Endothelial cell of umbilical vein (primary cell): ENCODE measurements around the gene MCTP2. TPM values are rescaled to one million over a fixed set of nuclear protein-coding genes. Genes with fewer than 3 reads are reported as not detected.

Experiments used
- BruUV-seq: library from RNA; stranded (reverse); fragments of 400-500 nt; replicated peaks from 2 replicates; lab custom pipeline; 2021; lab: Mats Ljungman, UMichigan
- CTCF ChIA-PET: fragments of 300-600, 350-600 bp; sonication (Branson Sonifier 250); formaldehyde crosslinking; loops from one replicate; lab custom pipeline; 2021; ENCODE audit warnings: antibody characterized with exemption, inconsistent platforms; lab: Charles Lee
- POLR2A ChIA-PET: fragments of 300-600, 350-600 bp; sonication (Branson Sonifier 250); formaldehyde crosslinking; loops from one replicate; lab custom pipeline; 2021; ENCODE audit warnings: antibody characterized with exemption, inconsistent platforms; lab: Charles Lee
- DNase-seq: peaks from one replicate; pipeline ENCODE4 v3.0.0-alpha.2; 2011; ENCODE audit warnings: low read depth, low spot score
- FAIRE-seq: peaks from 2 replicates; lab custom pipeline; 2011; peaks lifted over from hg19 to GRCh38; lab: Jason Lieb, UNC
- H2AFZ ChIP-seq: 2 replicates; pipeline ENCODE4 v1.6.0; 2012; ENCODE audit warnings: low read depth, low read length, control low read depth, inconsistent platforms
- H3K27ac ChIP-seq: 2 replicates; pipeline ENCODE4 v1.5.1; 2011; ENCODE audit warnings: low read depth, mild to moderate bottlenecking, control low read depth, low read length, moderate library complexity; ENCODE audit not compliant: insufficient read depth
- H3K27me3 ChIP-seq, 2 experiments: 2 replicates each; pipeline versions ENCODE4 v1.6.0 to v1.6.1; 2011; ENCODE audit warnings: low read length in 2 of 2, mixed read lengths in 1 of 2; ENCODE audit not compliant: control insufficient read depth in 2 of 2, insufficient read depth in 2 of 2
- H3K36me3 ChIP-seq, 2 experiments: 2 replicates in 1 of 2; 3 replicates in 1 of 2; pipeline ENCODE4 v1.5.1; 2011; ENCODE audit warnings: low read length in 2 of 2, mild to moderate bottlenecking in 1 of 2, moderate library complexity in 1 of 2; ENCODE audit not compliant: control insufficient read depth in 2 of 2, insufficient read depth in 2 of 2; ENCODE audit errors: extremely low read depth in 1 of 2
- H3K4me1 ChIP-seq: 3 replicates; pipeline ENCODE4 v1.5.1; 2011; ENCODE audit warnings: mild to moderate bottlenecking, low read length; ENCODE audit not compliant: control insufficient read depth, insufficient read depth; ENCODE audit errors: extremely low read depth
- H3K4me2 ChIP-seq: 2 replicates; pipeline ENCODE4 v1.6.1; 2011; ENCODE audit warnings: low read length, control low read depth, mixed read lengths; ENCODE audit not compliant: insufficient read depth
- H3K4me3 ChIP-seq, 3 experiments: fragments of 200-600 bp in 1 of 3; sonication (generic), shearing (Covaris generic) in 1 of 3; replicated peaks in 1 of 3; 2 replicates each; pipeline ENCODE4 v1.5.1; 2011 to 2016; ENCODE audit warnings: control low read depth in 3 of 3, low read length in 3 of 3, mild to moderate bottlenecking in 2 of 3, inconsistent platforms in 1 of 3, low read depth in 1 of 3, moderate library complexity in 1 of 3; ENCODE audit not compliant: insufficient read depth in 1 of 3
- H3K79me2 ChIP-seq: 2 replicates; pipeline ENCODE4 v1.6.0; 2012; ENCODE audit warnings: low read length, inconsistent platforms; ENCODE audit not compliant: control insufficient read depth, insufficient read depth
- H3K9ac ChIP-seq: replicated peaks from 2 replicates; pipeline ENCODE3; 2011; ENCODE audit warnings: low read length, control low read depth; ENCODE audit not compliant: insufficient read depth; ENCODE audit errors: extremely low read depth
- H3K9me1 ChIP-seq: replicated peaks from 3 replicates; pipeline ENCODE4 v1.6.0; 2011; ENCODE audit warnings: mild to moderate bottlenecking, low read length; ENCODE audit not compliant: control insufficient read depth, insufficient read depth; ENCODE audit errors: extremely low read depth
- H3K9me3 ChIP-seq: replicated peaks from 2 replicates; pipeline ENCODE4 v1.5.1; 2012; ENCODE audit warnings: low read length, inconsistent platforms; ENCODE audit not compliant: control insufficient read depth, insufficient read depth
- H4K20me1 ChIP-seq: replicated peaks from 2 replicates; pipeline ENCODE3; 2011; ENCODE audit warnings: mild to moderate bottlenecking, low read length; ENCODE audit not compliant: control insufficient read depth, insufficient read depth; ENCODE audit errors: extremely low read depth
- FOS ChIP-seq: IDR thresholded peaks from 2 replicates; pipeline ENCODE4 v1.6.1; 2011; ENCODE audit warnings: mild to moderate bottlenecking, low read length, moderate library complexity, borderline replicate concordance; ENCODE audit not compliant: insufficient read depth
- JUN ChIP-seq: IDR thresholded peaks from 2 replicates; pipeline ENCODE4 v1.6.1; 2011; ENCODE audit warnings: borderline replicate concordance, low read depth; ENCODE audit not compliant: insufficient read length, insufficient read depth
- MYC ChIP-seq: IDR thresholded peaks from one replicate; pipeline ENCODE4 v1.6.1; 2011; ENCODE audit warnings: mild to moderate bottlenecking, low read depth, low read length
- POLR2A ChIP-seq: IDR thresholded peaks from 2 replicates; pipeline ENCODE4 v1.6.1; 2012; ENCODE audit warnings: low read depth, mild to moderate bottlenecking, control low read depth, low read length
- dilution Hi-C: fragments of 300-500 bp; cut with MboI; formaldehyde crosslinking; loops from one replicate; pipeline ENCODE4 v1.15.0; 2019; ENCODE audit warnings: low sequenced_read_pairs; ENCODE audit not compliant: extremely low pct_ligation_motif_present
- intact Hi-C: fragments of 100-400 bp; cut with micrococcal nuclease; formaldehyde crosslinking; loops from one replicate; pipeline ENCODE4 v1.10.0; 2022
- polyA plus RNA-seq, 4 experiments: library from polyadenylated mRNA; depleted of rRNA in 3 of 4; stranded (reverse) in 3 of 4; unstranded in 1 of 4; fragments of >200 nt; gene quantifications; 2 replicates each; pipeline versions ENCODE4 v1.2.1 to v1.2.3, GENCODE V29; 2011 to 2012; ENCODE audit warnings: missing spikeins in 1 of 4
- total RNA-seq: library from RNA; stranded (reverse); gene quantifications from 2 replicates; pipeline ENCODE4 v1.2.3, GENCODE V29; 2021
- TF ChIP-seq, protein P1 (sequence below): IDR thresholded peaks from 2 replicates; pipeline ENCODE4 v1.6.1; 2011; ENCODE audit not compliant: insufficient read depth, insufficient read length
- TF ChIP-seq, protein P2 (sequence below), 2 donors: IDR thresholded peaks; 1 replicate in 1 of 2; 2 replicates in 1 of 2; pipeline ENCODE4 v1.5.1; 2011; ENCODE audit warnings: low read length in 2 of 2, mild to moderate bottlenecking in 2 of 2, moderate library complexity in 2 of 2, control low read depth in 1 of 2, inconsistent platforms in 1 of 2, low read depth in 1 of 2; ENCODE audit not compliant: insufficient read depth in 1 of 2; ENCODE audit errors: extremely low read depth in 1 of 2

MCTP2 gene
- total and polyA plus RNA-seq, 2 donors (not counting 3 experiments of a cell fraction or from before 2014, with no cell fraction given), result 0.01 to 0.75 TPM

DNA sequence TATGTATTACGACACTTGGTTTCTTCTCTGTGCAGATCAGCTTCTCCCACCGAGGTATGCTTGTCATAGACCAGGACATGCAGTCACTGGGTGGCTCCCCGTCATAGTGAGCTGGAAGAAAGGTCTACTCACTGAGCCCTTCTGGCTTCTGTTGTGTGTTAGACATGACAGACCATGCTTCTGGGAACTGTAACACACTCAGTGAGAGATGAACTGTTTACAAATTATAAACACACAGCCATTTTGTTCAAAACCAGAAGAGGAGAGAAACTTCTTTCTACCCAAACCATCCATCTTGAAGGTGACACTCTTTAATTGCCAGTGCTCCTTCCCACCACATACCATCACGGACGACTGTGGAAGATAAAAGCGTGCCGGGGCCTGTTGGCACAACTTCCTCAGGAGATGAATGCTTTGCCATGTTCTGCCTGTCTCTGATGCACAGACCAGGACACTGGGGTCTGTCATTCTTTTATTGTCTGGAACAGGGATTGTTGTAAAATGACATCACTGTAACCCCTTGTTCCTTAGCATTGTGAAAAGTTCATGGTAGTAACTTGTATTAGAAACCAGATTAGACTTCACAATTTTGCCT, 214.3 kb downstream of the MCTP2 start:
- no peak for FAIRE-seq
- ChIA-PET POLR2A (no interaction called here), CTCF (no interaction called here)

More for the DNA sequence above, 214.3 kb downstream of the MCTP2 start:
- no peak overlapping the region for H2AFZ ChIP-seq
- H3K4me3 ChIP-seq, result no peak overlapping the region
- H3K4me2 ChIP-seq, result no peak overlapping the region
- H4K20me1 ChIP-seq, result no peaks in the 10 kb centered on the region
- H3K9ac ChIP-seq, result no peak overlapping the region
- no peaks in the 10 kb centered on the region for H3K36me3 ChIP-seq
- H3K79me2 ChIP-seq, result no peaks in the 10 kb centered on the region
- TF ChIP-seq, protein P1, sequence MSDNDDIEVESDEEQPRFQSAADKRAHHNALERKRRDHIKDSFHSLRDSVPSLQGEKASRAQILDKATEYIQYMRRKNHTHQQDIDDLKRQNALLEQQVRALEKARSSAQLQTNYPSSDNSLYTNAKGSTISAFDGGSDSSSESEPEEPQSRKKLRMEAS, result no peak
- TF ChIP-seq MYC, result no peak
- TF ChIP-seq, protein P2, sequence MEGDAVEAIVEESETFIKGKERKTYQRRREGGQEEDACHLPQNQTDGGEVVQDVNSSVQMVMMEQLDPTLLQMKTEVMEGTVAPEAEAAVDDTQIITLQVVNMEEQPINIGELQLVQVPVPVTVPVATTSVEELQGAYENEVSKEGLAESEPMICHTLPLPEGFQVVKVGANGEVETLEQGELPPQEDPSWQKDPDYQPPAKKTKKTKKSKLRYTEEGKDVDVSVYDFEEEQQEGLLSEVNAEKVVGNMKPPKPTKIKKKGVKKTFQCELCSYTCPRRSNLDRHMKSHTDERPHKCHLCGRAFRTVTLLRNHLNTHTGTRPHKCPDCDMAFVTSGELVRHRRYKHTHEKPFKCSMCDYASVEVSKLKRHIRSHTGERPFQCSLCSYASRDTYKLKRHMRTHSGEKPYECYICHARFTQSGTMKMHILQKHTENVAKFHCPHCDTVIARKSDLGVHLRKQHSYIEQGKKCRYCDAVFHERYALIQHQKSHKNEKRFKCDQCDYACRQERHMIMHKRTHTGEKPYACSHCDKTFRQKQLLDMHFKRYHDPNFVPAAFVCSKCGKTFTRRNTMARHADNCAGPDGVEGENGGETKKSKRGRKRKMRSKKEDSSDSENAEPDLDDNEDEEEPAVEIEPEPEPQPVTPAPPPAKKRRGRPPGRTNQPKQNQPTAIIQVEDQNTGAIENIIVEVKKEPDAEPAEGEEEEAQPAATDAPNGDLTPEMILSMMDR (IDR thresholded peaks at IDR 0.05; ENCODE audit: extremely low read depth in 1 of 2, insufficient read depth in 1 of 2, low read depth in 1 of 2, low read length in 2 of 2), result no peak
- no peak for TF ChIP-seq FOS
- no peak for TF ChIP-seq JUN
- TF ChIP-seq POLR2A, result no peak
- intact Hi-C loops, result no loop called here
- H3K27me3 ChIP-seq, result no peaks in the 10 kb centered on the region
- H3K27ac ChIP-seq, result no peak overlapping the region
- no peaks in the 10 kb centered on the region for H3K4me1 ChIP-seq
- BruUV-seq, result no TSS peak
- no peaks in the 10 kb centered on the region for H3K9me3 ChIP-seq
- no peaks in the 10 kb centered on the region for H3K9me1 ChIP-seq
- dilution Hi-C loops, result no loop called here
- no peak for DNase-seq
